HCT116 (cell line): Measurements from ENCODE around the gene BNIPL.
A peak's percentile ranks its signal among the peaks of the same experiment; 100 is the strongest.

Source experiments
- EZH2 ChIP-seq: fragments of 200-600 bp; sonication (generic); IDR thresholded peaks from 2 replicates; pipeline ENCODE4 v1.6.1; 2017; ENCODE audit warnings: antibody characterized with exemption, mixed run types
- POLR2A ChIP-seq: IDR thresholded peaks from 2 replicates; pipeline ENCODE4 v1.7.0; 2011; ENCODE audit warnings: borderline replicate concordance; ENCODE audit not compliant: insufficient read depth, insufficient read length; ENCODE audit errors: extremely low read depth
- SIN3A ChIP-seq: IDR thresholded peaks from 2 replicates; pipeline ENCODE4 v1.6.1; 2012; ENCODE audit warnings: low read depth
- TF ChIP-seq, protein P1 (sequence below): IDR thresholded peaks from 2 replicates; pipeline ENCODE4 v1.6.1; 2012
- TF ChIP-seq, protein P2 (sequence below), 3 experiments: fragments of 200-600 bp in 1 of 3; sonication (generic) in 1 of 3; IDR thresholded peaks in 2 of 3; conservative IDR thresholded peaks in 1 of 3; 2 replicates each; pipeline ENCODE4 v1.5.1; 2012 to 2017; ENCODE audit warnings: low read depth in 2 of 3, low read length in 2 of 3, antibody characterized with exemption in 1 of 3, borderline replicate concordance in 1 of 3, control low read depth in 1 of 3, mild to moderate bottlenecking in 1 of 3, mixed read lengths in 1 of 3, mixed run types in 1 of 3, moderate library complexity in 1 of 3; ENCODE audit not compliant: insufficient read depth in 1 of 3

DNA sequence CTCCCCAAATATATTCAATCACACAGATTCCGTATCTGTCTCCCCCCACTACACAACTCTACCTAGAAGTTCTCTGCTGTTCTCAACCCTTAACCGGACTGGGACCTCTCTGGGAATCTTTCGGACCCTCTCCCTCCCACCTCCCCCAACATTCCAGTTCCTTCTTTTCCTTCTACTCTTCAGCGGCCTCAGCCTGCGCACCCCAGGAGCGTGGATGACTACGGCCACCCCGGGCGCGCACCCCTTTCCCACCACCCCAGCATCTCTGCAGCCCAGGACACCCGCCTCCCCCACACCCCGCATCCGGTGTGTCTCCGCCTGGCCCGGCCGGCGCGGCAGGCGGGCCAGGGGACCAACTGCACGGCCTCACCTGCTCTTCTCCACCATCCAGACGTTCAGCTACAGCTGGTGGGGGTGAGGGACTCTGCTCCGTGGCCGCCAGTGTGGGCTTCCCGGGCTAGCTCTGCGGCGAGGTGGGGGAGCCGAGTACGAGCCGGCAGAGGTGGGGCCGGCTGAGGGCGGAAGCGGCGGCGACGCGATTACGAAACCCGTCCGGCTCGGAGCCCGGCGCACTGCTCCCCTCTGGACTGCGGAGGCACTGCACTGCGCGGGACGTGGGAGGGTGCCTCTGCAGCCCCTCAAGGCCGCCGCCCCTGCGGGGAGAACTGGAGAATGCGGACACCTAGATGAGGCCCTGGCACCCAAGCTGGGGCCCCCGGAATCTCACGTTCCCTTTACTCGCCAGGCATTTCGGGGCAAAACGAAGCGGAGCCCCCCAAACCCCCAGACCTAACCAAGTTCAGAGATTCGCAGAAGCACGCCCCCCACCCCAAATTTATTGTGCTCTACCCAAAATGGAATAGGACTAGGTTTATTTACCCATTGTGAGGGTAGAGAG is 23.0 kb downstream of the BNIPL start, which contains the start of gene CDC42SE1:
- TF ChIP-seq SIN3A (peak; percentile 67; the same call in 1 of the 2 replicates), EZH2 (no peak), POLR2A (peak; percentile 85)
- TF ChIP-seq, protein P1, sequence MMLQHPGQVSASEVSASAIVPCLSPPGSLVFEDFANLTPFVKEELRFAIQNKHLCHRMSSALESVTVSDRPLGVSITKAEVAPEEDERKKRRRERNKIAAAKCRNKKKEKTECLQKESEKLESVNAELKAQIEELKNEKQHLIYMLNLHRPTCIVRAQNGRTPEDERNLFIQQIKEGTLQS, result no peak
- TF ChIP-seq, protein P2, sequence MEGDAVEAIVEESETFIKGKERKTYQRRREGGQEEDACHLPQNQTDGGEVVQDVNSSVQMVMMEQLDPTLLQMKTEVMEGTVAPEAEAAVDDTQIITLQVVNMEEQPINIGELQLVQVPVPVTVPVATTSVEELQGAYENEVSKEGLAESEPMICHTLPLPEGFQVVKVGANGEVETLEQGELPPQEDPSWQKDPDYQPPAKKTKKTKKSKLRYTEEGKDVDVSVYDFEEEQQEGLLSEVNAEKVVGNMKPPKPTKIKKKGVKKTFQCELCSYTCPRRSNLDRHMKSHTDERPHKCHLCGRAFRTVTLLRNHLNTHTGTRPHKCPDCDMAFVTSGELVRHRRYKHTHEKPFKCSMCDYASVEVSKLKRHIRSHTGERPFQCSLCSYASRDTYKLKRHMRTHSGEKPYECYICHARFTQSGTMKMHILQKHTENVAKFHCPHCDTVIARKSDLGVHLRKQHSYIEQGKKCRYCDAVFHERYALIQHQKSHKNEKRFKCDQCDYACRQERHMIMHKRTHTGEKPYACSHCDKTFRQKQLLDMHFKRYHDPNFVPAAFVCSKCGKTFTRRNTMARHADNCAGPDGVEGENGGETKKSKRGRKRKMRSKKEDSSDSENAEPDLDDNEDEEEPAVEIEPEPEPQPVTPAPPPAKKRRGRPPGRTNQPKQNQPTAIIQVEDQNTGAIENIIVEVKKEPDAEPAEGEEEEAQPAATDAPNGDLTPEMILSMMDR (IDR thresholded peaks at IDR 0.05 in 2 of 3, conservative IDR thresholded peaks at IDR 0.05 in 1 of 3; ENCODE audit: borderline replicate concordance in 1 of 3, insufficient read depth in 1 of 3, low read depth in 2 of 3, low read length in 2 of 3), result peak in 2 of 3 experiments; percentile 70 to 79; a peak in 5 of 6 replicates
